GM12878 (cell line): Measurements from ENCODE around the gene PITPNB.

Experiments used
- CEBPB ChIP-seq, 2 experiments: fragments of 150-350 bp in 1 of 2; IDR thresholded peaks; 2 replicates each; pipeline ENCODE4 v1.6.1; 2012 to 2014; ENCODE audit warnings: low read depth in 2 of 2, low read length in 2 of 2, borderline replicate concordance in 1 of 2, inconsistent platforms in 1 of 2
- GATAD2B ChIP-seq: fragments of 450-650 bp; conservative IDR thresholded peaks from 2 replicates; pipeline ENCODE4 v1.6.1; 2017; ENCODE audit warnings: low read depth, mild to moderate bottlenecking, moderate library complexity
- JUND ChIP-seq: IDR thresholded peaks from 2 replicates; pipeline ENCODE4 v1.6.1; 2012; ENCODE audit warnings: low read depth, mild to moderate bottlenecking, low read length, improper control_type of control experiment, moderate library complexity
- POLR2A ChIP-seq: IDR thresholded peaks from 2 replicates; pipeline ENCODE4 v1.6.1; 2011; ENCODE audit warnings: low read depth, mild to moderate bottlenecking, low read length
- POLR2AphosphoS2 ChIP-seq: IDR thresholded peaks from 2 replicates; pipeline ENCODE4 v1.6.1; 2011; ENCODE audit warnings: low read depth, mild to moderate bottlenecking, low read length, improper control_type of control experiment, moderate library complexity
- POU2F2 ChIP-seq: IDR thresholded peaks from 3 replicates; pipeline ENCODE4 v1.6.1; 2011; ENCODE audit warnings: low read depth, mild to moderate bottlenecking, low read length, borderline replicate concordance
- REST ChIP-seq: IDR thresholded peaks from 2 replicates; pipeline ENCODE4 v1.6.1; 2012; ENCODE audit warnings: mild to moderate bottlenecking, low read depth, low read length
- RFX5 ChIP-seq: IDR thresholded peaks from 2 replicates; pipeline ENCODE4 v1.6.1; 2011; ENCODE audit warnings: low read depth, low read length, improper control_type of control experiment
- SRF ChIP-seq, 2 experiments: IDR thresholded peaks; 2 replicates each; pipeline ENCODE4 v1.6.1; 2011; ENCODE audit warnings: low read depth in 2 of 2, low read length in 2 of 2, mild to moderate bottlenecking in 1 of 2, moderate library complexity in 1 of 2
- TCF12 ChIP-seq: IDR thresholded peaks from 2 replicates; pipeline ENCODE4 v1.6.1; 2011; ENCODE audit warnings: low read depth, mild to moderate bottlenecking, low read length
- TCF3 ChIP-seq: IDR thresholded peaks from 2 replicates; pipeline ENCODE4 v1.6.1; 2012; ENCODE audit warnings: low read depth, mild to moderate bottlenecking, low read length, borderline replicate concordance; ENCODE audit not compliant: insufficient read depth
- ZNF274 ChIP-seq: IDR thresholded peaks from one replicate; pipeline ENCODE4 v1.8.0; 2011; ENCODE audit not compliant: insufficient read length, insufficient read depth
- TF ChIP-seq, protein P1 (sequence below), 3 experiments: IDR thresholded peaks in 2 of 3; conservative IDR thresholded peaks in 1 of 3; 2 replicates each; pipeline ENCODE4 v1.5.1; 2011; ENCODE audit warnings: low read depth in 3 of 3, low read length in 3 of 3, mild to moderate bottlenecking in 3 of 3, control low read depth in 2 of 3, moderate library complexity in 2 of 3, inconsistent platforms in 1 of 3, mixed read lengths in 1 of 3; ENCODE audit not compliant: control insufficient read depth in 2 of 3, insufficient read depth in 1 of 3; ENCODE audit errors: extremely low read depth in 1 of 3
- TF ChIP-seq, protein P2 (sequence below): fragments of 450-650 bp; IDR thresholded peaks from 2 replicates; pipeline ENCODE4 v1.6.1; 2017; ENCODE audit warnings: mild to moderate bottlenecking, moderate library complexity

- TF ChIP-seq, protein P1, sequence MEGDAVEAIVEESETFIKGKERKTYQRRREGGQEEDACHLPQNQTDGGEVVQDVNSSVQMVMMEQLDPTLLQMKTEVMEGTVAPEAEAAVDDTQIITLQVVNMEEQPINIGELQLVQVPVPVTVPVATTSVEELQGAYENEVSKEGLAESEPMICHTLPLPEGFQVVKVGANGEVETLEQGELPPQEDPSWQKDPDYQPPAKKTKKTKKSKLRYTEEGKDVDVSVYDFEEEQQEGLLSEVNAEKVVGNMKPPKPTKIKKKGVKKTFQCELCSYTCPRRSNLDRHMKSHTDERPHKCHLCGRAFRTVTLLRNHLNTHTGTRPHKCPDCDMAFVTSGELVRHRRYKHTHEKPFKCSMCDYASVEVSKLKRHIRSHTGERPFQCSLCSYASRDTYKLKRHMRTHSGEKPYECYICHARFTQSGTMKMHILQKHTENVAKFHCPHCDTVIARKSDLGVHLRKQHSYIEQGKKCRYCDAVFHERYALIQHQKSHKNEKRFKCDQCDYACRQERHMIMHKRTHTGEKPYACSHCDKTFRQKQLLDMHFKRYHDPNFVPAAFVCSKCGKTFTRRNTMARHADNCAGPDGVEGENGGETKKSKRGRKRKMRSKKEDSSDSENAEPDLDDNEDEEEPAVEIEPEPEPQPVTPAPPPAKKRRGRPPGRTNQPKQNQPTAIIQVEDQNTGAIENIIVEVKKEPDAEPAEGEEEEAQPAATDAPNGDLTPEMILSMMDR (IDR thresholded peaks at IDR 0.05 in 2 of 3, conservative IDR thresholded peaks at IDR 0.05 in 1 of 3; ENCODE audit: control insufficient read depth in 2 of 3, extremely low read depth in 1 of 3, insufficient read depth in 1 of 3, low read depth in 3 of 3, low read length in 3 of 3): no peak
- TF ChIP-seq TCF12 (no peak), CEBPB (IDR thresholded peaks at IDR 0.05; ENCODE audit: borderline replicate concordance in 1 of 2, low read depth in 2 of 2, low read length in 2 of 2) (no peak), POLR2A (no peak), POU2F2 (no peak), TCF3 (no peak), RFX5 (no peak), REST (no peak), ZNF274 (no peak), SRF (IDR thresholded peaks at IDR 0.05; ENCODE audit: low read depth in 2 of 2, low read length in 2 of 2) (no peak), GATAD2B (no peak), JUND (no peak), POLR2AphosphoS2 (no peak)
- TF ChIP-seq, protein P2, sequence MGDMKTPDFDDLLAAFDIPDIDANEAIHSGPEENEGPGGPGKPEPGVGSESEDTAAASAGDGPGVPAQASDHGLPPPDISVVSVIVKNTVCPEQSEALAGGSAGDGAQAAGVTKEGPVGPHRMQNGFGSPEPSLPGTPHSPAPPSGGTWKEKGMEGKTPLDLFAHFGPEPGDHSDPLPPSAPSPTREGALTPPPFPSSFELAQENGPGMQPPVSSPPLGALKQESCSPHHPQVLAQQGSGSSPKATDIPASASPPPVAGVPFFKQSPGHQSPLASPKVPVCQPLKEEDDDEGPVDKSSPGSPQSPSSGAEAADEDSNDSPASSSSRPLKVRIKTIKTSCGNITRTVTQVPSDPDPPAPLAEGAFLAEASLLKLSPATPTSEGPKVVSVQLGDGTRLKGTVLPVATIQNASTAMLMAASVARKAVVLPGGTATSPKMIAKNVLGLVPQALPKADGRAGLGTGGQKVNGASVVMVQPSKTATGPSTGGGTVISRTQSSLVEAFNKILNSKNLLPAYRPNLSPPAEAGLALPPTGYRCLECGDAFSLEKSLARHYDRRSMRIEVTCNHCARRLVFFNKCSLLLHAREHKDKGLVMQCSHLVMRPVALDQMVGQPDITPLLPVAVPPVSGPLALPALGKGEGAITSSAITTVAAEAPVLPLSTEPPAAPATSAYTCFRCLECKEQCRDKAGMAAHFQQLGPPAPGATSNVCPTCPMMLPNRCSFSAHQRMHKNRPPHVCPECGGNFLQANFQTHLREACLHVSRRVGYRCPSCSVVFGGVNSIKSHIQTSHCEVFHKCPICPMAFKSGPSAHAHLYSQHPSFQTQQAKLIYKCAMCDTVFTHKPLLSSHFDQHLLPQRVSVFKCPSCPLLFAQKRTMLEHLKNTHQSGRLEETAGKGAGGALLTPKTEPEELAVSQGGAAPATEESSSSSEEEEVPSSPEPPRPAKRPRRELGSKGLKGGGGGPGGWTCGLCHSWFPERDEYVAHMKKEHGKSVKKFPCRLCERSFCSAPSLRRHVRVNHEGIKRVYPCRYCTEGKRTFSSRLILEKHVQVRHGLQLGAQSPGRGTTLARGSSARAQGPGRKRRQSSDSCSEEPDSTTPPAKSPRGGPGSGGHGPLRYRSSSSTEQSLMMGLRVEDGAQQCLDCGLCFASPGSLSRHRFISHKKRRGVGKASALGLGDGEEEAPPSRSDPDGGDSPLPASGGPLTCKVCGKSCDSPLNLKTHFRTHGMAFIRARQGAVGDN: no peak
Measured at GRCh38 chr22:27853424-27853823, 65.6 kb downstream of the PITPNB start.
